HG03025 (cell line): Measurements from ENCODE around the gene LENG8.
"Not testable (repeated sequence)": the region's sequence is repeated elsewhere in the genome, so short reads cannot be mapped to it uniquely, and the experiment has no call there.

ENCODE experiments used
- ATAC-seq: cut with Tn5 transposase; IDR thresholded peaks from one replicate; pipeline ENCODE4 v1.9.1; 2021; ENCODE audit warnings: mild to moderate bottlenecking, moderate library complexity; ENCODE audit not compliant: unreplicated experiment, low FRiP score

The LENG8 gene

DNA sequence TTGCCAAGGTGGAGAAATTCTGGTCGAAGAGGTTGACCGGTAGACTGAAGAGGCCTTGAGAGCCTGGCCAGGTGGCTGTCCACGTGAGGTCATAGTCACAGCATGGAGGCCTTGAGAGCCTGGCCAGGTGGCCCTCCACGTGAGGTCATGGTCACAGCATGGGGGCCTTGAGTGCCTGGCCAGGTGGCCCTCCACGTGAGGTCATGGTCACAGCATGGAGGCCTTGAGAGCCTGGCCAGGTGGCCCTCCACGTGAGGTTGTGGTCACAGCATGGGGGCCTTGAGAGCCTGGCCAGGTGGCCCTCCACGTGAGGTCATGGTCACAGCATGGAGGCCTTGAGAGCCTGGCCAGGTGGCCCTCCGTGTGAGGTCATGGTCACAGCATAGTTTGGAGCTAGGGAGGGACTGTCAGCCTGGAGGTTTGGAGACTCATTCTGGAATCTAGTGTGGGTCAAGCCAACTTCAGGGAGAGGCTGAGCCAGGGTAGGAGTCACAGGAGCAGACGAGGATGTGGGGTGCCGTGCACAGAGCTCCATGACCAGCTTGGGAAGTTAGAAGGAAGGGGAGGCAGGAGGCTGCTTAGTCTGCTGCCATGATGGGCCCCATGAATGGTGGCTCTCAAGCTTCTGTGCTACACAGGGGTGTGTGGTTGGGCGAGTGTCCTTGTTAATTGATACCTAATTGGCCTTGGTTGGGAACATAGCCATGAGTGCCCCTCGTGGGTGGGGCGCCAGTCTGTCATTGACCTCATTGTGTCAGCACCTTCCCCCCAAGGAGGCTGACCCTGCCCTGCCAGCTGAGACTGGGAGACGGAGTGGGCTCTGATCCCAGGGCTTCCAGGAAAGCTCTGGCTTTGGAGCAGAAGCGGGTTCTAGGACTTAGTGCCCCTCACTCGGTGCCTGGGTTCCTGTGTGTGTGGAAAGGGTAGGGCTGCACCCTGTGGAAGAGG lies 10.6 kb downstream of the LENG8 start:
- ATAC-seq = no peak

DNA sequence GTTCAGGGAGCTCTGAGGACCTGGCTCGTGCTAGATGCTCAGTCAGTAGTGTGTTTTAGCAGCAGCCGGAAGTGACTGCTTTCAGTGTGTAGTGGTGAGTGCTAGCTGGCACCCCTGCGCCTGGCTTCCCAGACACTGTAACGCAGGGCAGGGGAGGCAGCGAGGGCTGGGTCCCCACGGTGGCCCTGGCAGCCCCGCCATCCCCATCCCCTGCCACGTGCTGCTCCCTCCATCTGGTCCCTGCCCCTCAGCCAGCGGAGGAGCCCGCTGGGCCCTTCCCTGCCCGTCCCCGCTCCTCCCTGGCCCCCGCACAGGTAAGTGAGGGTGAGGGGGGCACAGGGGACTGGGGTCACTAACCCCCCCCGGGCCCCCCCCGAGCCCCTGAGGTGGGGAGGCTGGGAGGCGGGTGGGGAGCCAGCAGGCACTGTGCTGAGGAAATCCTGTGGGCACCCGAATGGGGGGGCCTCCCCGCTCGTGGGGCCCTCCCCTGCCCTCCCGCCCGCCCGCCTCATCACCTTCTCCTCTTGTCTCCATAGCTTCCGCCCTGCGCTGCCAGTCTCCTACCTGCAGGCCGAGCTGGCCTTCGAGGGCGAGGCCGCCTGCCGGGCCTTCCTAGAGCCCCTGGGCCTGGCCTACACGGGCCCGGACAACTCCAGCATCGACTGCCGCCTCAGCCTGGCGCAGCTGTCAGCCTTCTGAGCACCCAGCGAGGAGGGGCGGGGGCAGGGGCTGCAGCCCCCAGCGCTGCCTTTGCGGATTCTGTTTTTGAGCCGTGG lies 11.4 kb downstream of the LENG8 start:
- ATAC-seq = no peak

DNA sequence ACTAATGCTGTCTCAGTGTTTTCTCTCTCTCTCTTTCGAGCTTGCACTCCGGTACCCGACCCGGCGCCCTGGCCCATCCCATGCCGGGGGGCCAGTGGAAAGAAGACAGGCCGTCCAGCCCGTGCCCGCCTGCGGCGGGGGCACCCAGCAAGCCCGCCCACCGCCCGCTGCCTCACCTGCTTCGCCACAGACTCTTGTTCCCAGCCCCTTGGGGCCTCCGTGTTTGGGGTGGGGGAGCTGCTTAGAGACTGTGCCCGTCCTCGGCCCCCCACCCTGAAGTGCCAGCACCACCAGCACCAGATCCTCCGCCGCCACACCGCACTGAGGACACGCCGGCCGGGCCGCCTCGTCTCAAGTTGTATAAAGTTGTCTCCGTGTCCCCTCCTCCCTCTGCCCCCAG lies 12.2 kb downstream of the LENG8 start:
- ATAC-seq = no peak

DNA sequence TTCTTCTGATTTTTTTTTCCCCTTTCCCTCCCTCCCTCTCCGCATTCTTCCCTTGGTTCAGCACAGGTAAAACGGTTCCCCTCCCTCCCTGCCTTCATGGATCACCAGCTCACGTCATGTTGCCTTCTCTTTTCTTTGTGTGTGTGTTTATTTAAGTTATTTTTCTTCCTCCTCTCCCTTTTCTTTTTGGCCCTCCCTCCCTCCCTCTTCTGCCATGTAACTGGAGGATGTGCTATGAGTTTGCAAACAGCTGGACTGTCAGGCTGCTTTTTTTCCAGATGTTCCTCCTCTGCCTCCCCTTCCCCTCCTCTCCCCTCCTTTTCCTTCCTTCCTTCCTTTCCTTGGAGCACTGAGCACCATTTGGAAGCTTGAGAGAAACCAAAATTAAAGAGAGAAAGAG lies 12.6 kb downstream of the LENG8 start:
- ATAC-seq = no peak

DNA sequence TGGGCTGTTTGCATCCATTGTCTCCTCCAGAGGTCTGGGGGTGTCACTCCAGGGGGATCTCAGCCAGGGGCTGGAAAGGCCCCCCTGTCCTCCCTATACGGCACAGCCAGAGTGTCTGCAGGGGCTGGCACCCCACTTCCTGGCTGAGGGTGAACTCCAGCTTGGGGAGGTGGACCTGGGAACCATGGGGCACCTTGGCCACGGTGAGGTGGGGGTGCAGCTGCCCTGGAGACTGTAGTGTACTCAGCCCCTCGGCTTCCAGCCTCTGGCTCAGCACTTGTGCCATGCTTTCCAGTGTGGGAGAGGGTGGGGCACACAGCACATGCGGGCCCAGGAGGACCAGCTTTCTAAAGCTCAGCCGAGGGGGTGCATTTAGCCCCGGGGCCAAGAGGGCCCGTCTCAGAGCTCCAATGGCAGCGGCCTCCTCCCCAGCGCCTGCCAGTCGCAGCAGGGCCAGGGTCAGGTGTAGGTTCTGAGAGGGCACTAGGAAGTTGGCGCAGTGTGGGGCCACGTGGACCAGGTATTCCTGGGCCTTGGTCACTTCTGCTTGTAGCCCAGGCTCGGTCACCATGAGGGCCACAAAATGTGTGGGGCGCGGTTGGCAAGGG lies 13.2 kb downstream of the LENG8 start:
- no peak for ATAC-seq

DNA sequence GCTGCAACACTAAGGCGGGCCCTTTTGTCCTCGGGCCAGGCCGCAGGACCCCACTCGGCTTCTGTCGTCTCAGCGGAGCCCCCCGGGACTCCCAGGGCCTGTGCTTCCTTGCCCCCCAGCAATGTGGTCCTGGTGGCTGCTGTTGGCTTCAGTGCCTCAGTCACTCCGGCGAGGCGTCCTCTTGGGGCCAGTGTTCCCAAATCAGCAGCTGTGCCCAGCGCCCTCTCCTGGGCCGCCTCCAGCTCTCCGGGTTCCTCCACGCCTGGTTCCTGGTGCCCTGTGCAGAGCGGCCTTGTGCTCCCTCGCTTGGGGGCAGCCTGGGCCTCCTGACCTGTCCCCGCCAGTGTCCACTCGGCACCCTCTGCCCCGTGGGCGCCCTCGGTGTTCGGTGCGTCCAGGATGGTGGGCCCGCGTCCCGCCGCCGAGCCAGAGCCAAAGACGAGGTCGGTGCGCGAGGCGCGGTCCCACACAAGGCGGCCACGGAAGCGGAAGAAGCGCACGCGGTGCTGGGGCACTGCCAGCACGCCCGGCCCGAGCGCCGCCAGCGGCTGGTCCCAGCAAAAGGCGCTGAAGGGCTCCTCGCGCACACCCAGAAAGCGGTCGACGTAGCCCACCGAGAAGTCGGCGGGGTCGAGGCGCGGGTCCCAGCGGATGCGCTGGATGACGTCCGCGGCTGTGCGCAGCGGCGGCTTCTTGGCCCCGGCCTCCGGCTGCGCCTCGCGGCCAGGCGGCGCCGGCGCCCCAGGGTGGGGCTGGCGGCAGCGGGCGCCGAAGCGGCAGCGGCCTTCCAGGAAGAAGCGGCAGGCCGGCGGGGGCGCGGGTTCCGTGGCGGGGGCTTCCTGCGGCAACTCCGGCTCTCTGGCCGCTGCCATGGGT lies 13.9 kb downstream of the LENG8 start:
- peak; percentile 12 for ATAC-seq

DNA sequence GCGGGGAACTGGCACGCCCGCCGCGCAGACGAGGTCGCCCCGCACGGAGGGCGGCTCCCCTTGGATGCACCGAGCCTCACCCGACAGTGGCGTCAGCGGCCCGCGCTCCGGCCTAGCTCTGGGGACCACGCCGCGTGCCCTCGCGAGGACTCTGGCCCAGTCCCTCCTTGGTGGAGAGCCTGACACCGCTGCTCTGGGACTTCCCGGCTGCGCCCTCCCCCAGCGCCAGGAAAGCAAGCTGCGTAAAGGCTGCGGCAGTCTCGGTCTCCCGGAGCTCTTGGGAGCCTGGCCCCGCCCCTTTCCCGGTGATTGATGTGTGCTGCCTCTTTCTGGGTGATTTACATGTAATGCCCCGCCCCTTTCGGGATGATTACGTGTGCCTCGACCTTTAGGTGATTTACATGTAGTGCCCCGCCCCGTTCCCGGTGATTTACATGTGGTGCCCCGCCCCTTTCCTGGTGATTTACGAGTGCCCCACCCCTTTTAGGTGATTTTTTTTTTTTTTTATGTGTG lies 14.6 kb downstream of the LENG8 start, which contains the start of gene LENG9:
TSS of gene LENG9 (minus strand) at position 248 of the 513 bp plus-strand sequence. CDS start 252 bp downstream, outside the sequence.
- ATAC-seq = peak; percentile 48

DNA sequence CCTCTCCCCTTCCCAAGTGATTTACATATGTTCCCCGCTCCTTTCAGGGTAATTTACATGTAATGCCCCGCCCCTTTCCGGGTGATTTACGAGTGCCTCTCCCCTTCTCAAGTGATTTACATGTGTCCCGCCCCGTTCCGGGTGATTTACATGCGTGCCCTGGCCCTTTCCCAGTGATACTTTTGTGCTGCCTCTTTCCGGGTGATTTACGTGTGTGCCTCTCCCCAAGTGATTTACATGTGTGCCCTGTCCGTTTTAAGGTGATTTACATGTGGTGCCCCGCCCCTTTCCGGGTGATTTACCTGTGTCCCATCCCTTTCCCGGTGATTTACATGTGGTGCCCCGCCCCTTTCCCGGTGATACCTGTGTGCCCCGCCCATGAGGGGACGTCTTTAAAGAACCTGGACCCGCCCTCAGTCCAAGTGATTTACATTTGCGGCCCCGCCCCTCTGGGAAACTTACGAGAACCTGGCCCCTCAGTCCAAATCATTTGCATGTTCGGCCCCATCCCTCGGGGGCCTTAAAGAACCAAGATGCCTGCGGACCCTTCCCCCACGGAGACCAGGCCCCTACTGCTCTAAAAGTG lies 15.1 kb downstream of the LENG8 start:
- peak; percentile 36 for ATAC-seq

DNA sequence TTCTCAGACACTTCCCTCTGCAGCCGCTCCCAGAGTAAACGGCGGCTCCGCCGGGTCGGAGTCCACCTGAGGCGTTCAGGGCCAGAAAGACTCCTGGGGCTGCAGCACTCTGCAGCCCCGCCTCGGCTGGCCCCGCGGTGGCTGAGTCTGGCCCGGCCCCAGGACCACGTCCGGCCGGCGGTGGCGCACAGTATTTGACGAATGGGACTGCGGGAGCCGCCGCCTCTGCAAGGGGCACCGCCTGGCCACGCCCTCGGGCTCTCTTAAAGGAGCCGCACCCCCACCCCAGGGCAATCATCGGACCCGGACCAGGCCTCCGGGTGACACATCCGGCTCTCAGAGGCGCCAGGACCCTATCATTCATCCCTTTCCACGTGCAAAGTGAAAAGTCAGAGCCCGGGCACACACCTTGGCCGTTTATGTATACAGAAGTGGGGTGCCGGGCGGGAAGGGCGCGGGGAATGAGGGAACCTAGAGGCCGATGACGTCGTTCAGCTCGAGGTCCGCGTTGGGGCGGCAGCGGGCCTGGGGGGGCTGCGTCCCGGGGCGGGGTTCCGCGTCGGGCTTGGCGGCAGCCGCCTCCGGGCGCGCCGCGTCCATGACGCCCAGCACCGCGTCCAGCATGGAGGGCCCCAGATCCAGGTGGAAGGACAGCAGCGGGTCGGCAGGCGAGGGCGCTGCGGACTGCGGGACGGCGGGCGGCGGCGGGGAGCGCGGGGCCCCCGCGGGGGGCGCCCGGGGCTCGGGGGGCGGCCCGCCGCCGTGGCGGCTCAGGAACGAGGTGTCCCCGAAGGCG lies 15.8 kb downstream of the LENG8 start:
- ATAC-seq = peak; percentile 28

DNA sequence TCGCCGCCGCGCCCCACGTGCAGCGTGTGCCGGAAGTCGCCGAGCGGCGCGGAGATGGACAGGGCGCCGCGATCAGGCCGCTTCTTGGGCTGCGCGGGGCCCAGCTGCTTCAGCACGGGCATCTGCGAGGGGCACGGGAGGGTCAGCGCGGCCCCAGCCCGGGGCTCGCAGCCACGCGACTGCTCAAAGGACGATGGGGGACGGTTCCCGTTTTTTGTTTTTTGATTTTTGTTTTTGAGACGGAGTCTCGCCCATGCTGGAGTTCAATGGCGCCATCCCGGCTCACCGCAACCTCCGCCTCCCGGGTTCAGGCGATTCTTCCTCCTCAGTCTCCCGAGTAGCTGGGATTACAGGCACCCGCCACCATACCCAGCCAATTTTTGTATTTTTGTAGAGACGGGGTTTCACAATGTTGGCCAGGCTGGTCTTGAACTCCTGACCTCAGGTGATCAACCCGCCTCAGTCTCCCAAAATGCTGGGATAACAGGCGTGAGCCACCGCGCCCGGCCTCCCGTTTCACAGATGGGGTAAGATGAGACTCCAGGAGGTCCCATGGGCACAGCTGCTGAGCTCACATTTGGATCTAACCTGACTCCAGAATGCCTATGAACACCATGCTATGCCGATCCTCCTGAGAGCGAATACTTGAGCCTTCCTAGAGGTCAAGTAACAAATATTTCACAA lies 16.6 kb downstream of the LENG8 start:
- no peak for ATAC-seq

DNA sequence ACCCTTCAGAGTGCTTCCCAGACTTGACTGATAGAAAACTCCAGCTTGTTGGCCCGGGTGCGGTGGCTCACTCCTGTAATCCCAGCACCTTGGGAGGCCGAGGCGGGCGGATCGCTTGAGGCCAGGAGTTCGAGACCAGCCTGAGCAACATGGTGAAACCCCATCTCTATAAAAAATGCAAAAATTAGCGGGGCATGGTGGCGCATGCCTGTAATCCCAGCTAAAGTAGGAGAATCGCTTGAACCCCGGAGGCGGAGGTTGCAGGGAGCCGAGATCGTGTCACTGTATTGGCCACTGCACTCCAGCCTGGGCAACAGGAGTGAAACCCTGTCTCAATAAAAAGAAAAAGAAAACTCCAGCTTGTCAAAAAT lies 17.1 kb downstream of the LENG8 start:
- not testable (repeated sequence) for ATAC-seq

DNA sequence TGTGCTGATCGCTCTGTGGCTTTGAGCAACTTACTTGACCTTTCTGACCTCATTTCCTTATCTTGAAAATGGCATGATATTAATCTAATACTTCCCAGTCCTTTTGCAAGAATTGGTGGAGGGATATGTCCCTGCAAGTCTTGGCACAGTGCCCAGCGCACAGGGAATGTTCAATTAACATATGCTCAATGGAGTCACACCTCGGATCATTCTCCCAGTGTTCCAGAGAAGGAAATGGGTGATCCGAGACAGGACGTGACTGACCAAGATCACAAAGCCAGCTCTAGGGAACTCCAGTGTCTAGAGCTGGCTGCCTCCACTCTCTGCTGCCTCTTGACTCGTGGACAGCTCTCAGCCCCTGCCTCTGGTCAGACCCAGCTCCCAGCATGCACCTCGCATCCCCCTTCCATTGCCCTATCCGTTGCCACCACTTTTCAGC lies 20.5 kb downstream of the LENG8 start:
- no peak for ATAC-seq

DNA sequence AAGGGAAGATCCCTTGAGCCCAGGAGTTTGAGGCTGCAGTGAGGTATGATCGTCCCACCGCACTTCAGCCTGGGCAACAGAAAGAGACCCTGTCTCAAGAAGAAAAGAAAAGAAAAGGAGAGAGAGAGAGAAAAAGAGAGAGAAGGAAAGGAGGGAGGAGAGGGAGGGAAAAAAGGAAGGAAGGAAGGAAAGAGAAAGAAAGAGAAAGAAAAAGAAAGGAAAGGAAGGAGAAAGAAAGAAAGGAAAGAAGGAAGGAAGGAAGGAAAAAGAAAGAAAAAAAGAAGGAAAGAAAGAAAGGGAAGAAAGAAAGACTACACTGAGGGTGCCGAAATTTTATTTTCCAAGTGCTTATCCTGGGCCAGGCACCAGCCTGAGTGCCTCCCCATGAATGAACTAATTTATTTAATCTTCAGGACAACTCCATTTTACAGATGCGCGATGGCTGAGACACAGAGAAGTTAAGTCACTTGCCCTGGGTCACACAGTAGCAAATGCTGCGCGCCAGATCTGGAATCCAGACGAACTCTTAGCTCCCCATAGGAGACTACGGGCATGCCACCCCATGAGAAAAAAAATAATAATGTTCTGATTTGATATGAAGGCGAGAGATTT lies 21.4 kb downstream of the LENG8 start:
- no peak for ATAC-seq

DNA sequence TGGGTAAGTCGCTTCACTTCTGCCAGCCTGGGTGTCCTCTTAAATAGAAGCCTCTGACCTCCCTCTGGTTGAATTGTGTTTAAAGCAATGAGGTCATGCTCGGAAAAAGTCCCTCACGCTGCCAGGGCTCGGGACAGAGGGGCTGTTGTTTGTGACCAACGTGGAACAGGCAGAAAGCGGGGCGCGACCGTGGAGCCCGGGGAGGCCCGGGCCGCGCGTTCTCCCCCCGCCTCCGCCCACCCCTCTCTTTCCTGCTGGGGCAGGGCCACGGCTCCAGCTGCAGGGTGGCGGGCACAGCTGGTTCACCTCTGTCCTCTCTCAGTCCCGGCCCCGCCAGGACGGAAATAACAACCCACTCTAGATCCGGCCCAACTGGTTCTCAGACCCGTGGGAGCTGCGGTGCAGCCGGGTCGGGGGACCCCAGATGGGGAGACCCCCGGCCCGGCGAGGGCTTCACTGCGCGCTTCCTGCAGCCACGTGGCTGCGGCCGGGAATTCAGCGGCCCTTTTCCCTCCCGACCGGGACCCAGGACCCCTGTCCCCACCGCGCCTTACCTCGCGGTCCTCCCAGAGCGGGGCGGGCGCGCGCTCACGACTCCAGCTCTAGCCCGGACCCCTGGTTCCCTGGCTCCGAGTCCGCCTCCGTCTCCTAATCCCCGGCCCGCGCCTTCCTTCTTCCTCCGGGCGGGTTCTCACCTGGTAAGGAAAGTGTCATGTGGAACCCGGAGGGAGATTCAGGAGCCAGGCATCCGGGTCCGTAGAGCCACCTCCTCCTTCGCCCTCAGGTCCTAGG lies 22.2 kb downstream of the LENG8 start:
- no peak for ATAC-seq

DNA sequence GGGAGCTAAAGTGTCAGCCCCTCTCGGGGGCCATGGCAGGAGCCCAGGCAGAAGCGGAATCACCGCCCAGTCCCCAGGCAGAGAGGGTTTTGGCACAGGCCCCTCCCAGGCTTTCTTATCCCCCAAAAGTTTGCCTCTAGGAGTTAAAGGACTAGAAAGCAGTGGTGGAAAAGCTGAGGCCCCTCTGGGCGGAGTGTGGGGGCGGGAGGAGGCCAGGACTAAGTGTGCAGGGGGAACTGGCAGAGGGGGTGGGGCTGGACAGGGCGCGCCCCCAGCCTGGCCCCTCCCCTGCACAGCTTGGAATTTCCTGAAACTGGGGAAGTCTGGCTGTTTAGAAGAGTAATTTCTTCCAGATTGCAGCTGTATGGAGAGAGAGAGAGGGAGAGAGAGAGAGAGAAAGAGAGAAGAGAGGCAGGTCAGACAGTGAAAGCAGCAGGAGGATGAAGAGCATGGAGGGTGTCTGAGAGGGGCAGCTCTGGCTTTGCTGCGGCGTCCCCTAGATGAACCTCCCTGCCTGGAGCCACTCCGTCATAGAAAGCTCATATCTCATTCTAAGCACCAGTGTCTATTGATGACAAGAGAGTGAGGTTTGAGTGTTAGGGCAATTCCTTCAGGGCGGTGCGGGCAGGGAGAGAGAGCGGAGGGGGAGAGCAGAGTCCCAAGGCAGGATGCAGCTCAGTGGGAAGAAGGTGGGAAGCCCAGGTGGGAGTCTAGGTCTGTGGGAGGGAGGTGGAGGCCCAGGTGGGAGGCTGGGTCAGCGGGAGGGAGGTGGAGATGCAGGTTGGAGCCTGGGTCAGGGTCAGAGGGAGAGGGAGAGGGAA lies 24.3 kb downstream of the LENG8 start, which contains the start of gene CDC42EP5:
TSS of gene CDC42EP5 (minus strand) at position 226 of the 821 bp plus-strand sequence. CDS start 7,749 bp downstream, outside the sequence.
- no peak for ATAC-seq

DNA sequence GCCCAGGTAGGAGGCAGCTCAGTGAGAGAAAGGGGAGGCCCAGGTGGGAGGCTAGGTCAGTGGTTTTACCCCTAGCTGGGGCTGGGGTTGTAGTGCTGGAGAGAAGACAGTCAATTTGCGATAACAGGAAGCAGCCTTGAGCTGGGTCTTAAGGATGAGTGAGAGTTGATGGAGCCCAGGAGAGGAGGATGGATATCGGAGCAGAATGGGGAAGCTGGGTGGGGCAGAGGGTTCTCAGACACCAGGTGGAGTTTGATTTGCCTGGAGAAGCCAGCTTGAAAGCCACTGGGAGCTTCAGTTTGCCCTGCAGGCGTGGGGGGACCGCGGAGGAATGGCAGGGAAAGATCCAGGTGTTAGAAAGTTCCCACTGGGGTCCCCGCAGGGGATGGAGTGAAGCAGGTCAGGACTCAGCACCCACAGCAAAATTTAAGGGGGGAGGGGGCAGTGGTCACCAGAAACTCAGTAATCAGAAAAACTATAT lies 24.9 kb downstream of the LENG8 start:
- no peak for ATAC-seq
